Lung (tissue), 12 donors: ENCODE measurements around the gene ABITRAM. TPM values are rescaled to one million over a fixed set of nuclear protein-coding genes. Genes with fewer than 3 reads are reported as not detected.

Experiments
- ATAC-seq: fragments of 200-7000 bp; cut with Tn5 transposase; one replicate; pipeline ENCODE4 v1.9.1; 2020; ENCODE audit warnings: moderate number of reproducible peaks; ENCODE audit not compliant: insufficient read depth, low FRiP score
- DNase-seq, 3 donors: peaks; one replicate each; pipeline ENCODE4 v3.0.0-alpha.2; 2013 to 2017
- H3K27ac ChIP-seq, 2 donors: one replicate each; pipeline ENCODE4 v1.5.1; 2013; ENCODE audit warnings: mild to moderate bottlenecking in 2 of 2, moderate library complexity in 2 of 2, control low read depth in 1 of 2, inconsistent platforms in 1 of 2, low read depth in 1 of 2, low read length in 1 of 2
- H3K27me3 ChIP-seq, 3 donors: one replicate each; pipeline ENCODE4 v1.5.1; 2013; ENCODE audit warnings: low read length in 2 of 3; ENCODE audit not compliant: control insufficient read depth in 3 of 3, insufficient read depth in 3 of 3
- H3K36me3 ChIP-seq, 4 donors: one replicate each; pipeline ENCODE4 v1.5.1; 2013; ENCODE audit warnings: low read length in 4 of 4, mild to moderate bottlenecking in 1 of 4, moderate library complexity in 1 of 4; ENCODE audit not compliant: control insufficient read depth in 4 of 4, insufficient read depth in 4 of 4
- H3K4me1 ChIP-seq, 5 donors: one replicate each; pipeline ENCODE4 v1.5.1; 2013; ENCODE audit warnings: low read length in 5 of 5, mild to moderate bottlenecking in 2 of 5, moderate library complexity in 1 of 5; ENCODE audit not compliant: control insufficient read depth in 5 of 5, insufficient read depth in 5 of 5
- H3K4me3 ChIP-seq: one replicate; pipeline ENCODE4 v1.5.1; 2013; ENCODE audit warnings: mild to moderate bottlenecking, control low read depth, moderate library complexity
- H3K9ac ChIP-seq, 2 donors: one replicate each; pipeline ENCODE4 v1.5.1; 2013; ENCODE audit warnings: low read length in 2 of 2, control low read depth in 1 of 2; ENCODE audit not compliant: insufficient read depth in 1 of 2
- H3K9me3 ChIP-seq, 4 donors: one replicate each; pipeline ENCODE4 v1.5.1; 2013; ENCODE audit warnings: low read length in 3 of 4, mild to moderate bottlenecking in 1 of 4, moderate library complexity in 1 of 4; ENCODE audit not compliant: control insufficient read depth in 4 of 4, insufficient read depth in 3 of 4
- CTCF ChIP-seq: IDR thresholded peaks from 2 replicates; pipeline ENCODE4 v1.5.1; 2012; ENCODE audit warnings: mild to moderate bottlenecking; ENCODE audit errors: control extremely low read depth, extremely low read depth
- WGBS, 2 donors: extraction: QIAGEN DNeasy Blood & Tissue Kit; methylation state at CpG; one replicate each; pipeline ENCODE4 v1.1.7; 2013; 5-methylcytosine and 5-hydroxymethylcytosine counted together
- polyA plus RNA-seq, 2 donors: library from polyadenylated mRNA; stranded (reverse); fragments of 200-250 nt; gene quantifications; one replicate each; pipeline ENCODE4 v1.2.1, GENCODE V29; 2013
- total RNA-seq, 2 donors: library from RNA; depleted of rRNA in 1 of 2; stranded (reverse); fragments of >200 nt in 1 of 2; gene quantifications; one replicate each; pipeline ENCODE4 v1.2.1, GENCODE V29; 2014 to 2021
- donor health status: control.
- donor health status: control.
- donor health status: Bipolar disorder and iron deficiency.
- donor health status: healthy.
- donor health status: DM: yes; HTN: yes; CAD: no.

Gene ABITRAM
- total and polyA plus RNA-seq, 4 donors: 13.5 to 17.3 (median 15.6) TPM

- peaks cover 21 to 44% (median 36%) of the 10 kb centered on the region in 4 donors for H3K36me3 ChIP-seq
- peaks cover 0 to 10% (median 4%) of the 10 kb centered on the region in 5 donors for H3K4me1 ChIP-seq
- TF ChIP-seq CTCF: no peak
- H3K9me3 ChIP-seq: no peaks in the 10 kb centered on the region
- no peak overlapping the region for H3K9ac ChIP-seq
- no peak overlapping the region for H3K27ac ChIP-seq
- H3K27me3 ChIP-seq: no peaks in the 10 kb centered on the region
- 67 to 80% methylated on average over 2 of the region's 2 CpGs for WGBS, 2 donors
- DNase-seq (no peak), ATAC-seq (no peak)
- no peak overlapping the region for H3K4me3 ChIP-seq
Measured at GRCh38 chr9:108928386-108928785, 5.8 kb upstream of the ABITRAM start.

GRCh38 chr9:108933231-108933717 lies 926 bp upstream of the ABITRAM start:
- no peaks in the 10 kb centered on the region for H3K9me3 ChIP-seq
- H3K36me3 ChIP-seq: peaks cover 3 to 15% (median 6%) of the 10 kb centered on the region in 4 donors
- H3K27ac ChIP-seq: peak overlapping the region; percentile 82 to 95
- 1% methylated on average over 25 of the region's 25 CpGs for WGBS, 2 donors
- peak overlapping the region; percentile 95 for H3K4me3 ChIP-seq
- H3K9ac ChIP-seq: peak overlapping the region; percentile 75 to 95
- no peak for ATAC-seq
- H3K27me3 ChIP-seq: no peaks in the 10 kb centered on the region
- no peak for TF ChIP-seq CTCF
- DNase-seq: peak in 1 of 3 donors; percentile 13
- H3K4me1 ChIP-seq: peaks cover 0 to 19% (median 4%) of the 10 kb centered on the region in 5 donors

GRCh38 chr9:108933718-108934322 lies 380 bp upstream of the ABITRAM start, which contains the start of gene ELP1:
Gene ELP1 (minus strand): TSS chr9:108934124. CDS start chr9:108931146, 2,978 bp downstream.
- TF ChIP-seq CTCF: peak; percentile 21
- peak within 1 kb of the TSS; percentile 95 for H3K4me3 ChIP-seq
- H3K27ac ChIP-seq: peak within 1 kb of the TSS; percentile 82 to 95
- DNase-seq: peak; percentile 95 to 97 (median 97)
- no peaks in the 10 kb centered on the region for H3K9me3 ChIP-seq
- ATAC-seq: peak; percentile 84
- H3K27me3 ChIP-seq: no peaks in the 10 kb centered on the region
- peak within 1 kb of the TSS; percentile 75 to 95 for H3K9ac ChIP-seq
- peaks cover 2 to 12% (median 3%) of the 10 kb centered on the region in 4 donors for H3K36me3 ChIP-seq
- 0% methylated on average over 48 of the region's 48 CpGs for WGBS, 2 donors
- peaks cover 0 to 19% (median 4%) of the 10 kb centered on the region in 5 donors for H3K4me1 ChIP-seq
